Stimulated activated CD8-positive, alpha-beta memory T cell treated with anti-CD3 and anti-CD28 coated beads, Interleukin-7, amount 100 ng/mL, for 4 hours (primary cell): ENCODE data around the gene FOXA3.

Experiments
- DNase-seq, 2 donors: peaks; one replicate each; pipeline ENCODE4 v3.0.0-alpha.2; 2020; ENCODE audit warnings: low read depth in 2 of 2

Gene FOXA3

GRCh38 chr19:45873219-45873772, 9.2 kb downstream of the FOXA3 start:
- no peak for DNase-seq

- DNase-seq, result no peak
These were observed 10.5 kb downstream of the FOXA3 start for GRCh38 chr19:45874620-45874966.

DNA sequence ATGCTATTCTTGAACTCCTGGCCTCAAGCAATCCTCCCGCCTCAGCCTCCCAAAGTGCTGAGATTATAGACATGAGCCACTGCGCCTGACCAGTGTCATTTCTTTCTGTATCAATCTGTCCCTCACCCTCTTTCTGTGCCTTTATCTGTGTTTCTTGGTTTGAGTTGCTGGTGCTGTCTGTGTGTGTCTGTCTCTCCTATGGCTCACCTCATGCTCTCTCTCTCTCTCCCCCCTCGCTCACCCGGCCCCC, 12.0 kb downstream of the FOXA3 start:
- no peak for DNase-seq

- DNase-seq, result no peak
These were observed 12.5 kb downstream of the FOXA3 start for GRCh38 chr19:45876411-45877197.

DNA sequence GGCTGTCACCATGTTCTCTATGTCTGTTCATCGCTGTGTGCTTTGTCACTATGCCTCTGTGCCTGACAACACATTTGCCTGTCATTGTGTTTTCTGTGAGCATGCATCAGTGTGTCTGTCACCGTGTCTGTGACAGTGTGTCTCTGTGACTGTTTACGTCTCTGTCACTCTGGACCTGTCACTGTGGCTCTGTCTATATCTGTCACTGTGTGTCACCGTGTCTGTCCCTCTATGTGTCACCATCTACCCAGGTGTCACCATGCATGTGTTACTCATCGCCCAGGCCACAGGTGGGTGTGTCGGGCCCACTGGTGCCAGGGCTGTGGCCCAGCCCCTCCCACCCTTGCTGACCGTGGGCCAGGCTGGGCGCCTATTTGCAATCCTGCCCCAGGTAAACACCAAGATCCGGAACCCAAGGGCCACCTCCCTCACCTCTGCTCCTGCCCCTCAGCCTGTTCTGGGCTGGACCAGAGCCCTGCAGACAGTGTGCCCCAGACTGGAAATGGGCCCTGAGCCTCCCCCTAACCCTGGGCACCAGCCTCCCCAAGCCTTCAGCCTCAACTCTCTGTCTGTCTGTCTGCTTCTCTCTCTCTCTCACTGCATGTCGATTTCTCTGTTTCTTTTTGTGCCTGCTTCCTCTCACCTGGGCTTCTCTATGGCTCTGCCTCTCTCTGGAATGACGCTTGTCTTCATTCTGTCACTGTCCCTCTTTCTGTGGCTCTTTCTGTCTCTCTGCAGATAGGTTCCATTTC, 14.1 kb downstream of the FOXA3 start:
- DNase-seq, result no peak

- DNase-seq, result no peak
These were observed 14.9 kb downstream of the FOXA3 start for GRCh38 chr19:45879055-45879454.

DNA sequence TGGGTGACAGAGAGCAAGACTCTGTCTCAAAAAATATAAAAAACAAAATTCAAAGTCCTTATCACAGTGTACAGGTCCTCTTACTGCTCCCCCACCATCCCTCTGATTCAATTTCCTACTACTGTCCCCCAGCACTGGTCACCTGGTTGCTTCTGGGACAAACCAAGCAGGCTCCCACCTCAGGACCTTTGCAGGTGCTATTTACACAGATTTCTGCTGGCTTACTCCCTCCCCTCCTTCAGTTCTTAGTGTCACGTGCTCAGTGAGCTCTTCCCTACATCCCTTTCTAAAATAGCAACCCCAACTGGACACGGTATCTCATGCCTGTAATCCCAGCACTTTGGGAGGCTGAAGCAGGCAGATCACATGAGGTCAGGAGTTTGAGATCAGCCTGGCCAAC, 15.8 kb downstream of the FOXA3 start:
- DNase-seq, result no peak

DNA sequence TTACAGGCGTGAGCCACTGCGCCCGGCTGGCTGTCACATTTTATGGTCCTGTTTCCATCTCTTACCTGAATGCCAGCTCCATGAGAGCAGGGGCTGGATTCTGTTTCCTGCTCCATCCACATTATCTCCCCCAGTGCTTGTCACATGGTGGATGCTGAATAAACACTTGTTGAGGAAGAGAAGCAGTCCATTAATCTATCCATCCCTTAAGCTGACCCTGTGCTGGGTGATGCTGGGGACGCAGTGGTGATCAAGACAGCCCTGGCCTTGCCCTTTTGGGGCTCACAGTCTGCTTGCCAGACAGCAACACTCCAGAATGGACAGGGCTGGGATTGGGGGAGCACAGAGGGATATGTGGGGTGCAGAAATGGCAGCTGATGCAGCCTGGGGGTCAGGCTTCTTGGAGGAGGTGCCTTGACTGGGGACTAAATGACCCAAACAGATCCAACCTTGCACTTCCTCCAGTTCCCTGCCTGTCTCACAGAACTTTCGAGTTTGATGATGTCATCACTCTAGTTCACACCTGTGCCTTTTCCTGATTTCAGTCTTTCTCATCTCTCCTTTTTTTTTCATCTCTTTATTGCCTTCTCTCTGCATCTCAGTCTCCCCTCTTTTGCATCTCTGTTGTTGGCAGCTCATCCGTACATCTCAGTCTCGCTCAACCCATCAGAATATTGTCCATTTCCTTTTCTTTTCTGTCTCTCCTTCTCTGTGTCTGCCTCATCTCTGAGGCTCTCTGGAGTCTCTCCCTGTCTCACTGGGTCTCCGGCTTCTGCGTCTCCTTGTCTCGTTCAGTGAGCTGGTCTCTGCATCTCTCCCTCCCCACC, 17.2 kb downstream of the FOXA3 start:
- no peak for DNase-seq

GRCh38 chr19:45881909-45882528, 17.9 kb downstream of the FOXA3 start:
- no peak for DNase-seq

- peak; percentile 59 to 70 for DNase-seq
These were observed 18.8 kb downstream of the FOXA3 start for GRCh38 chr19:45882652-45883585.

DNA sequence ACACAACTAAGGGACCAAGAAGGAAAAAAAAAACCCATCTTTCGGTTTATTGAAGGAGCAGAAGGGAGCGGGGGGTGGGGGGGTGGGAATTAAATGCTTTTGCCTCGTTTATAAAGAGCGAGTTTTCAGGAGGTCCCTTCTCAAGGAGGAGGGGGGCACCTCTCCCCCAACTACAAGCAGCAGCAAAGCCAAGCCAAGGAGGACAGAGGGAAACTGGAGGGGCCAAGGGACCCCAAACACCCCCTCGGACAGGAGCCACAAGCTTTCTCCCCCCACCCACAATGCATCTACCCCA, 19.4 kb downstream of the FOXA3 start:
- no peak for DNase-seq

DNA sequence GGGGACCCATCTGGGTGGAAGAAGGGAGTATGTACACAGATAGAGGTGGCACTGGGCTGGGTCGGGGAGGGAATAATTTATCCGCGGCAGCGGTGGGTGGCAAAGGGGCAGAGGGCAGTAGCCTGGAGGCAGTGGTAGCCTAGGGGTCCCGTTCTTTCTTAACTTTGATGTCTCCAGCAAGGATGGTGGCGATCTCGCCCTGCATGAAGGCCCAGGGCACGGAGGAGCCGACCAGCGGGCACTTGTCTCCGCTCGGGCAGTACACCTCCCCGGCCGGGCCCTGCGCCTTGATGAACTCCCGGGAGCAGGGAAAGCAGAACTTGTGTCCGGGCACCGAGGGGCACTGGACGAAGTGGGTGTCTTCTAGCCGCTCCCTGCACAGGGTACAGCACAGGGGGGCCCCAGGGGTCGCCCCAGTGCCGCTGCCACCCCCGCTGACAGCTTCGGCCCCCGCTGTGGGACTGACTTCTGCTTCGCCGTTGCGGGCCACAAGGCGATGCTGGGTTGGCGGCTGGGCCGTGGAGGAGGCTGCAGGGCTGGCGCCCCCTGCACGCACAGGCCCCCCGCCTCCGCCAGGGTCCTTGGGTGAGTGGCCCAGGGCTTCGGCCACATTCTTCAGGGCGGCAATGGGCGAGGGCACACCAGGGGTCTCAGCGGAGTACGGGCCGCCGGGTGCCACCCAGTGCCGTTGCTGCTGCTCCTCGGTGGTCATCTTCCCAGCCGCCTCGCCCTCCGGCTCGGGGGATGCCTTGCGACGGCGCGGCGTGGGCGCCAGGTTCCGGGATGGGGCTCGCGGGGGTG, 20.0 kb downstream of the FOXA3 start:
- no peak for DNase-seq

DNA sequence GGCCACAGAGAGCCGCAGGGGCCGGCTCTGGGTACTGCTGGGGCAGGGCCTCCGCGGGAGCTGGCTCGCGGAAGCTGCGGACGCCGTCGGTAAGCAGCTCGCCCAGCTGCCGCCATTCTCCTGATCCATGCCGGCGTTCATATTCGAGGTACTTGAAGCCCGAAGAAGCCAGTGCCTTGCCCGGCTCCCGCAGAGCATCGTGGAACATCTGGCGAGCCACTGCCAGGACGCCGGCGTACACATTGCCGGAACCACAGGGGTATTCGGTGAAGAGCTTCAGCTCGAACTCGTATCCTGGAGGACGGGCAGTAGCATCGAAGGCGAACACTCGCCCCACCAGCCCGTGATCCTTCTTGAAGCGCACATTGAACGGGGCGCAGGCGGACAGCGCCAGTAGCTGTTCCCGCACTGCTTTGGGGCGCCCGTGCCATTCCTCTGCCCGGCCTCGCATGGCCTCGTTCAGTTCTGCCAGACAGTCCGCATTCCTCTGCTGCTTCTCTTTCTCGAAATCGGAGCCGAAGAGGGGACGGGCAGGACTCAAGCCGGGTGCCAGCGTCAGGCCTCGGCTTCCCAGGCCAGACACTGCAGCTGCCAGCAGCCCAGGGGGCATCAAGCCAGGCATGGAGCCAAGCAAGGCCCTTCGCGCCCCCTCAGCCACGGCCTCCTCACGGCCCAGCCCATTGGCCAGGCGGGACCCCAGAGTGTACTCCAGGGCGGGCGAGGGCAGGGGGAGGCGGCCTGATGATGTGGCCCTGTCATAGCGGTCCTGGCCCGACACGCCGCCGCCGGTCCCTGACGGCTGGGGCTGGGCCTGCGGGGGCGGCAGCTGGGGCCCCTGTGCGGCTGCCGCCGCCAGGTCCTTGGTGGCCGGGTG, 20.8 kb downstream of the FOXA3 start:
- no peak for DNase-seq

- peak; percentile 81 to 82 for DNase-seq
These were observed 21.7 kb downstream of the FOXA3 start, which contains the start of gene IRF2BP1 for GRCh38 chr19:45885556-45886426. Gene IRF2BP1 (minus strand): TSS chr19:45886141. CDS start chr19:45885774, 367 bp downstream.

GRCh38 chr19:45886427-45887199, 22.5 kb downstream of the FOXA3 start:
- peak; percentile 82 to 83 for DNase-seq

- no peak for DNase-seq
These were observed 23.1 kb downstream of the FOXA3 start for GRCh38 chr19:45887200-45887710.
